K562 (cell line): Measurements from ENCODE around the gene ADAM15. TPM values are rescaled to one million over a fixed set of nuclear protein-coding genes. Genes with fewer than 3 reads are reported as not detected.

ENCODE experiments used
- ATF1 ChIP-seq, 2 experiments: fragments of 450-650 bp in 1 of 2; IDR thresholded peaks; 2 replicates each; pipeline ENCODE4 v1.6.1; 2016; ENCODE audit warnings: missing compliant biosample characterization in 1 of 2, missing genetic modification characterization in 1 of 2
- BMI1 ChIP-seq: fragments of 150-350 bp; IDR thresholded peaks from 2 replicates; pipeline ENCODE4 v1.6.1; 2014; ENCODE audit warnings: low read length
- CBX5 ChIP-seq: IDR thresholded peaks from 2 replicates; pipeline ENCODE4 v1.6.1; 2014; ENCODE audit warnings: low read depth, borderline replicate concordance
- CREM ChIP-seq: IDR thresholded peaks from 2 replicates; pipeline ENCODE4 v1.6.1; 2014; ENCODE audit warnings: antibody characterized with exemption, low read depth
- EGR1 ChIP-seq: fragments of 450-650 bp; conservative IDR thresholded peaks from 2 replicates; pipeline ENCODE4 v1.6.1; 2017; ENCODE audit warnings: mild to moderate bottlenecking
- FOXJ2 ChIP-seq: fragments of 200-800 bp; sonication (Bioruptor generic); IDR thresholded peaks from 2 replicates; pipeline ENCODE4 v1.6.1; 2016; ENCODE audit warnings: missing genetic modification characterization, missing compliant biosample characterization
- GABPB2 ChIP-seq: fragments of 250-450 bp; sonication (Bioruptor Pico); conservative IDR thresholded peaks from 2 replicates; pipeline ENCODE4 v1.5.1; 2021; ENCODE audit warnings: mild to moderate bottlenecking
- HOXB6 ChIP-seq: fragments of 250-450 bp; sonication (Bioruptor Pico); IDR thresholded peaks from 2 replicates; pipeline ENCODE4 v1.5.1; 2022; ENCODE audit warnings: mild to moderate bottlenecking, borderline replicate concordance
- MCM2 ChIP-seq: fragments of 450-650 bp; IDR thresholded peaks from 2 replicates; pipeline ENCODE4 v1.6.1; 2017; ENCODE audit warnings: low read depth, mild to moderate bottlenecking
- MTA3 ChIP-seq: fragments of 450-650 bp; formaldehyde crosslinking; IDR thresholded peaks from 2 replicates; pipeline ENCODE4 v1.6.1; 2017; ENCODE audit warnings: mild to moderate bottlenecking, borderline replicate concordance
- NR2F6 ChIP-seq: fragments of 450-650 bp; formaldehyde crosslinking; IDR thresholded peaks from 2 replicates; pipeline ENCODE4 v1.4.0; 2020; ENCODE audit warnings: mild to moderate bottlenecking
- PCBP1 ChIP-seq: fragments of 200-400 bp; formaldehyde crosslinking; IDR thresholded peaks from 2 replicates; pipeline ENCODE4 v1.6.1; 2018; ENCODE audit warnings: mild to moderate bottlenecking, low read depth, low read length; ENCODE audit not compliant: poor library complexity, severe bottlenecking
- POLR2A ChIP-seq: fragments of 450-650 bp; conservative IDR thresholded peaks from 2 replicates; pipeline ENCODE4 v1.6.1; 2016
- TRIM24 ChIP-seq, 2 experiments: fragments of 450-650 bp; IDR thresholded peaks; 2 replicates each; pipeline ENCODE4 v1.6.1; 2016
- ZNF274 ChIP-seq: IDR thresholded peaks from 2 replicates; pipeline ENCODE4 v1.6.1; 2011; ENCODE audit warnings: low read depth, mild to moderate bottlenecking, low read length, moderate library complexity, borderline replicate concordance
- ZNF408 ChIP-seq: fragments of 250-450 bp; sonication (Bioruptor Pico); IDR thresholded peaks from 2 replicates; pipeline ENCODE4 v1.4.0; 2020; ENCODE audit warnings: low read depth, mild to moderate bottlenecking, moderate library complexity
- polyA plus RNA-seq, 8 experiments: library from polyadenylated mRNA; depleted of rRNA in 4 of 8; stranded (reverse) in 5 of 8; unstranded in 3 of 8; fragments of >200 nt; fragmentation: Nextera tagmentation in 2 of 8; fragmentation: Illumina TruSeq in 1 of 8; extraction: Ambion mirVana in 2 of 8; extraction: Trizol in 1 of 8; gene quantifications; 2 replicates each; pipeline versions ENCODE4 v1.2.1 to v1.2.3, GENCODE V29; 2011 to 2014; ENCODE audit warnings: inconsistent platforms in 1 of 8, missing spikeins in 1 of 8
- total RNA-seq, 7 experiments: library from RNA; depleted of rRNA in 6 of 7; stranded (reverse); fragments of >200 nt in 6 of 7; fragmentation: Illumina TruSeq in 2 of 7; extraction: Trizol in 2 of 7; gene quantifications; 2 replicates each; pipeline versions ENCODE4 v1.2.1 to v1.2.3, GENCODE V29; 2011 to 2021; ENCODE audit warnings: low replicate concordance in 1 of 7
- TF ChIP-seq, protein P1 (sequence below): fragments of 450-650 bp; formaldehyde crosslinking; IDR thresholded peaks from 2 replicates; pipeline ENCODE4 v1.4.0; 2022; ENCODE audit warnings: missing genetic modification characterization
- TF ChIP-seq, protein P2 (sequence below): sonication (generic); formaldehyde crosslinking; IDR thresholded peaks from 2 replicates; pipeline ENCODE4 v1.4.0; 2020; ENCODE audit warnings: mild to moderate bottlenecking, missing genetic modification reagents
- TF ChIP-seq, protein P3 (sequence below), 2 experiments: IDR thresholded peaks; 2 replicates each; pipeline ENCODE4 v1.6.1; 2012; ENCODE audit warnings: improper control_type of control experiment in 2 of 2, low read depth in 2 of 2, low read length in 2 of 2, borderline replicate concordance in 1 of 2
- TF ChIP-seq, protein P4 (sequence below): IDR thresholded peaks from 2 replicates; pipeline ENCODE4 v1.6.1; 2011; ENCODE audit warnings: borderline replicate concordance, low read depth, mild to moderate bottlenecking, moderate library complexity, low read length; ENCODE audit not compliant: insufficient read depth, poor library complexity, severe bottlenecking

The ADAM15 gene
- total and polyA plus RNA-seq, 9 of the 15 experiments (the other 6 are each of a cell fraction or from before 2014, with no cell fraction given), result 0.69 to 72.3 (median 32.8) TPM

DNA sequence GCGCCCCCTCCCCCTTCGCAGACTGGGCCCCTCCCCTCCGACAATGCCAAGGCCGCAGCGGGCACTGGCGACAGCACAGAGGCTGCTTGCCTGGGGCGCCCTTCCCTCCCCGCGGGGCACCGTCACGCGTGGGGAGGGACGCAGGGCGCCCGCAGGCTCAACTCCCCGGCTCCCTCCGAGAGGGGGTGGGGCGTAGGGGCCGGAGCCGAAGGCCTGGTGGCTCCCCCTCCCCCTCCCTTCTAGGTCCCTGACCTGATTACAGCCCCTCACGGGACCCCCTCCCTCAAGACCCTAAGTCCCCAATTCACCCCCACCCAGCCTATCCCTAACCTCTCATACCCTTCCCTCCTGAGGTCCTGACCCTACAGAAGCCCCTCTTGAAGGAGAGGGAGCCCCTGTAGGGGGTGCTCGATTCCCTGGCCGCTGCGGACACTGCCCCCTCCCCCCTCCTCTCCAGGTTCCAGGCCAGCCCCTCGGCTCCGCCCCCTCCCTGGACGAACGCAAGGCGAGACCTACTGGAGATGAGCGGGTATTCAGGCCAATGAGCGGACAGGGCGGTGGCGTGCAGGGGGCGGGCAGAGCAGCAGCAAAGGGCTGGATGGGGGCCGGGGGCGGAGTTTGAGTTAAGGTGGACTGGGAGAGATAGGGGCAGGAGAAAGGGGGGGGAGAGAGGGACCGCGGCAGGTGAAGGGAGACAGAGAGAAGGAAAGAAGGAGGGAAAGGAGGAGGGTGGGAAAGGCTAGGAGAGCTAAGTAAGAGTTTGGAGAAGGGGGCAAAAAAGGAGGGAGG, 49.2 kb upstream of the ADAM15 start (continued):
- TF ChIP-seq, protein P1, sequence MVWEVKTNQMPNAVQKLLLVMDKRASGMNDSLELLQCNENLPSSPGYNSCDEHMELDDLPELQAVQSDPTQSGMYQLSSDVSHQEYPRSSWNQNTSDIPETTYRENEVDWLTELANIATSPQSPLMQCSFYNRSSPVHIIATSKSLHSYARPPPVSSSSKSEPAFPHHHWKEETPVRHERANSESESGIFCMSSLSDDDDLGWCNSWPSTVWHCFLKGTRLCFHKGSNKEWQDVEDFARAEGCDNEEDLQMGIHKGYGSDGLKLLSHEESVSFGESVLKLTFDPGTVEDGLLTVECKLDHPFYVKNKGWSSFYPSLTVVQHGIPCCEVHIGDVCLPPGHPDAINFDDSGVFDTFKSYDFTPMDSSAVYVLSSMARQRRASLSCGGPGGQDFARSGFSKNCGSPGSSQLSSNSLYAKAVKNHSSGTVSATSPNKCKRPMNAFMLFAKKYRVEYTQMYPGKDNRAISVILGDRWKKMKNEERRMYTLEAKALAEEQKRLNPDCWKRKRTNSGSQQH, result peak; percentile 93
- peak; percentile 78 for TF ChIP-seq MTA3
- TF ChIP-seq BMI1, result no peak
- TF ChIP-seq CREM, result peak; percentile 86
- TF ChIP-seq PCBP1, result peak; percentile 6
- TF ChIP-seq MCM2, result no peak
- TF ChIP-seq CBX5, result no peak
- TF ChIP-seq TRIM24 (IDR thresholded peaks at IDR 0.05), result peak; percentile 36 to 75; a peak in 3 of 4 replicates
- no peak for TF ChIP-seq HOXB6
- TF ChIP-seq POLR2A, result 0 out of 2 replicates have a peak, but pooled peaks have one; percentile 56
- TF ChIP-seq, protein P2, sequence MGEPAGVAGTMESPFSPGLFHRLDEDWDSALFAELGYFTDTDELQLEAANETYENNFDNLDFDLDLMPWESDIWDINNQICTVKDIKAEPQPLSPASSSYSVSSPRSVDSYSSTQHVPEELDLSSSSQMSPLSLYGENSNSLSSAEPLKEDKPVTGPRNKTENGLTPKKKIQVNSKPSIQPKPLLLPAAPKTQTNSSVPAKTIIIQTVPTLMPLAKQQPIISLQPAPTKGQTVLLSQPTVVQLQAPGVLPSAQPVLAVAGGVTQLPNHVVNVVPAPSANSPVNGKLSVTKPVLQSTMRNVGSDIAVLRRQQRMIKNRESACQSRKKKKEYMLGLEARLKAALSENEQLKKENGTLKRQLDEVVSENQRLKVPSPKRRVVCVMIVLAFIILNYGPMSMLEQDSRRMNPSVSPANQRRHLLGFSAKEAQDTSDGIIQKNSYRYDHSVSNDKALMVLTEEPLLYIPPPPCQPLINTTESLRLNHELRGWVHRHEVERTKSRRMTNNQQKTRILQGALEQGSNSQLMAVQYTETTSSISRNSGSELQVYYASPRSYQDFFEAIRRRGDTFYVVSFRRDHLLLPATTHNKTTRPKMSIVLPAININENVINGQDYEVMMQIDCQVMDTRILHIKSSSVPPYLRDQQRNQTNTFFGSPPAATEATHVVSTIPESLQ (CRISPR knock-in tag), result no peak
- TF ChIP-seq GABPB2 (CRISPR knock-in tag), result no peak
- TF ChIP-seq EGR1, result peak; percentile 88
- TF ChIP-seq ATF1 (CRISPR knock-in tag; IDR thresholded peaks at IDR 0.05), result no peak
- peak; percentile 42 for TF ChIP-seq ATF1 (tag; IDR thresholded peaks at IDR 0.05)
- TF ChIP-seq ZNF274, result no peak
- TF ChIP-seq, protein P3, sequence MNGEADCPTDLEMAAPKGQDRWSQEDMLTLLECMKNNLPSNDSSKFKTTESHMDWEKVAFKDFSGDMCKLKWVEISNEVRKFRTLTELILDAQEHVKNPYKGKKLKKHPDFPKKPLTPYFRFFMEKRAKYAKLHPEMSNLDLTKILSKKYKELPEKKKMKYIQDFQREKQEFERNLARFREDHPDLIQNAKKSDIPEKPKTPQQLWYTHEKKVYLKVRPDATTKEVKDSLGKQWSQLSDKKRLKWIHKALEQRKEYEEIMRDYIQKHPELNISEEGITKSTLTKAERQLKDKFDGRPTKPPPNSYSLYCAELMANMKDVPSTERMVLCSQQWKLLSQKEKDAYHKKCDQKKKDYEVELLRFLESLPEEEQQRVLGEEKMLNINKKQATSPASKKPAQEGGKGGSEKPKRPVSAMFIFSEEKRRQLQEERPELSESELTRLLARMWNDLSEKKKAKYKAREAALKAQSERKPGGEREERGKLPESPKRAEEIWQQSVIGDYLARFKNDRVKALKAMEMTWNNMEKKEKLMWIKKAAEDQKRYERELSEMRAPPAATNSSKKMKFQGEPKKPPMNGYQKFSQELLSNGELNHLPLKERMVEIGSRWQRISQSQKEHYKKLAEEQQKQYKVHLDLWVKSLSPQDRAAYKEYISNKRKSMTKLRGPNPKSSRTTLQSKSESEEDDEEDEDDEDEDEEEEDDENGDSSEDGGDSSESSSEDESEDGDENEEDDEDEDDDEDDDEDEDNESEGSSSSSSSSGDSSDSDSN (IDR thresholded peaks at IDR 0.05; ENCODE audit: borderline replicate concordance in 1 of 2, low read depth in 2 of 2, low read length in 2 of 2), result 0 out of 4 replicates have a peak, but pooled peaks of 1 of the 2 experiments have one; percentile 49
- TF ChIP-seq, protein P4, sequence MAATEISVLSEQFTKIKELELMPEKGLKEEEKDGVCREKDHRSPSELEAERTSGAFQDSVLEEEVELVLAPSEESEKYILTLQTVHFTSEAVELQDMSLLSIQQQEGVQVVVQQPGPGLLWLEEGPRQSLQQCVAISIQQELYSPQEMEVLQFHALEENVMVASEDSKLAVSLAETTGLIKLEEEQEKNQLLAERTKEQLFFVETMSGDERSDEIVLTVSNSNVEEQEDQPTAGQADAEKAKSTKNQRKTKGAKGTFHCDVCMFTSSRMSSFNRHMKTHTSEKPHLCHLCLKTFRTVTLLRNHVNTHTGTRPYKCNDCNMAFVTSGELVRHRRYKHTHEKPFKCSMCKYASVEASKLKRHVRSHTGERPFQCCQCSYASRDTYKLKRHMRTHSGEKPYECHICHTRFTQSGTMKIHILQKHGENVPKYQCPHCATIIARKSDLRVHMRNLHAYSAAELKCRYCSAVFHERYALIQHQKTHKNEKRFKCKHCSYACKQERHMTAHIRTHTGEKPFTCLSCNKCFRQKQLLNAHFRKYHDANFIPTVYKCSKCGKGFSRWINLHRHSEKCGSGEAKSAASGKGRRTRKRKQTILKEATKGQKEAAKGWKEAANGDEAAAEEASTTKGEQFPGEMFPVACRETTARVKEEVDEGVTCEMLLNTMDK, result peak; percentile 93
- peak; percentile 83; the same call in 1 of the 2 replicates for TF ChIP-seq FOXJ2 (tag)
- TF ChIP-seq ZNF408 (CRISPR knock-in tag), result no peak
- TF ChIP-seq NR2F6 (CRISPR knock-in tag), result no peak
